ENCODE results near the gene SORCS2.

DNA sequence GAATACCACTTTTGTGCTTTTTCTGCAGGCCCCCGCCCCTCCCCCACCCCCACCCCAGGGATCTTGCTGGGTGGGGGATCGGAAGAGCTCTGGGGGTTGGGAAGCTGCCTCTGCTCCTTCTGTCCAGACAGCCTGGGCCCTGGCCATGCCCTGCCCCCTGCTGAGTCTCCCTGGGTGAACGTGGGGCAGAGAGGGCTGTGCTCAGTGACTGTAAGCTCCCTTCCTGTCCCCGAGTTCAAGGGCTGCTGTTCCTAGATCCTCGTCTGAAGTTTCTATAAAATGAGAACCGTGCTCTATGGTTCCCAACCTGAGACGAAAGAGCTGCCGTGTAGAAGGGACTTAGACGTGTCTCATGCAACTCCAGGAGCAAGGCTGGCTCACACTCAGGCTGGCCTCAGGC is 105.0 kb downstream of the SORCS2 start:
- TF ChIP-seq, protein P1, sequence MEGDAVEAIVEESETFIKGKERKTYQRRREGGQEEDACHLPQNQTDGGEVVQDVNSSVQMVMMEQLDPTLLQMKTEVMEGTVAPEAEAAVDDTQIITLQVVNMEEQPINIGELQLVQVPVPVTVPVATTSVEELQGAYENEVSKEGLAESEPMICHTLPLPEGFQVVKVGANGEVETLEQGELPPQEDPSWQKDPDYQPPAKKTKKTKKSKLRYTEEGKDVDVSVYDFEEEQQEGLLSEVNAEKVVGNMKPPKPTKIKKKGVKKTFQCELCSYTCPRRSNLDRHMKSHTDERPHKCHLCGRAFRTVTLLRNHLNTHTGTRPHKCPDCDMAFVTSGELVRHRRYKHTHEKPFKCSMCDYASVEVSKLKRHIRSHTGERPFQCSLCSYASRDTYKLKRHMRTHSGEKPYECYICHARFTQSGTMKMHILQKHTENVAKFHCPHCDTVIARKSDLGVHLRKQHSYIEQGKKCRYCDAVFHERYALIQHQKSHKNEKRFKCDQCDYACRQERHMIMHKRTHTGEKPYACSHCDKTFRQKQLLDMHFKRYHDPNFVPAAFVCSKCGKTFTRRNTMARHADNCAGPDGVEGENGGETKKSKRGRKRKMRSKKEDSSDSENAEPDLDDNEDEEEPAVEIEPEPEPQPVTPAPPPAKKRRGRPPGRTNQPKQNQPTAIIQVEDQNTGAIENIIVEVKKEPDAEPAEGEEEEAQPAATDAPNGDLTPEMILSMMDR (IDR thresholded peaks at IDR 0.05), result no peak
- TF ChIP-seq POLR2A (IDR thresholded peaks at IDR 0.05) (no peak), POLR2AphosphoS5 (IDR thresholded peaks at IDR 0.05) (no peak)

All from breast epithelium (tissue), 3 donors.